Uterus (tissue), 4 donors: ENCODE measurements around the gene KRT7. TPM values are rescaled to one million over a fixed set of nuclear protein-coding genes. Genes with fewer than 3 reads are reported as not detected.
A peak's percentile ranks its signal among the peaks of the same experiment; 100 is the strongest.

ENCODE experiments used
- DNase-seq, 2 donors: peaks; one replicate each; pipeline ENCODE4 v3.0.0-alpha.2; 2019 to 2020
- H3K27ac ChIP-seq, 2 donors: fragments of 200-600 bp; sonication (generic); 1 replicate in 1 of 2; 2 replicates in 1 of 2; pipeline ENCODE4 v1.5.1; 2016 to 2018
- H3K27me3 ChIP-seq, 2 donors: fragments of 200-600 bp; sonication (generic); one replicate each; pipeline ENCODE4 v1.5.1; 2018 to 2019; ENCODE audit warnings: control low read depth in 1 of 2
- H3K36me3 ChIP-seq, 2 donors: fragments of 200-600 bp; sonication (generic); one replicate each; pipeline ENCODE4 v1.5.1; 2019; ENCODE audit warnings: control low read depth in 1 of 2
- H3K4me1 ChIP-seq, 2 donors: fragments of 200-600 bp; sonication (generic); one replicate each; pipeline ENCODE4 v1.5.1; 2018 to 2019; ENCODE audit warnings: control low read depth in 1 of 2
- H3K4me3 ChIP-seq, 2 donors: fragments of 200-600 bp; sonication (generic); 1 replicate in 1 of 2; 2 replicates in 1 of 2; pipeline ENCODE4 v1.5.1; 2018 to 2019; ENCODE audit warnings: mild to moderate bottlenecking in 1 of 2
- H3K9me3 ChIP-seq, 2 donors: fragments of 200-600 bp; sonication (generic); one replicate each; pipeline ENCODE4 v1.5.1; 2019; ENCODE audit warnings: control low read depth in 1 of 2
- POLR2A ChIP-seq, 2 donors: fragments of 450-650 bp; IDR thresholded peaks; one replicate each; pipeline ENCODE4 v1.6.1; 2016; ENCODE audit warnings: antibody characterized with exemption in 2 of 2, mild to moderate bottlenecking in 1 of 2, moderate library complexity in 1 of 2
- intact Hi-C: fragments of 100-400 bp; cut with DNase I; formaldehyde crosslinking; loops from one replicate; pipeline ENCODE4 v1.15.1; 2023; ENCODE audit warnings: low total_unique reads
- total RNA-seq, 4 donors: library from RNA; depleted of rRNA in 3 of 4; stranded (reverse); fragments of >200 nt in 3 of 4; gene quantifications; one replicate each; pipeline versions ENCODE4 v1.1.0 to v1.2.4, GENCODE V29; 2014 to 2023
- TF ChIP-seq, protein P1 (sequence below), 4 experiments: fragments of 200-600 bp in 2 of 4; fragments of 450-650 bp in 2 of 4; sonication (generic) in 2 of 4; IDR thresholded peaks; one replicate each; pipeline ENCODE4 v1.5.1; 2016 to 2019; ENCODE audit warnings: antibody characterized with exemption in 4 of 4, mild to moderate bottlenecking in 2 of 4, moderate library complexity in 1 of 4
- donor health status: DM: yes; HTN: yes; CAD: no.

The KRT7 gene
- total RNA-seq, 4 donors from 2014 or later, result 2.1 to 51.2 (median 5.1) TPM; not detected in 1

DNA sequence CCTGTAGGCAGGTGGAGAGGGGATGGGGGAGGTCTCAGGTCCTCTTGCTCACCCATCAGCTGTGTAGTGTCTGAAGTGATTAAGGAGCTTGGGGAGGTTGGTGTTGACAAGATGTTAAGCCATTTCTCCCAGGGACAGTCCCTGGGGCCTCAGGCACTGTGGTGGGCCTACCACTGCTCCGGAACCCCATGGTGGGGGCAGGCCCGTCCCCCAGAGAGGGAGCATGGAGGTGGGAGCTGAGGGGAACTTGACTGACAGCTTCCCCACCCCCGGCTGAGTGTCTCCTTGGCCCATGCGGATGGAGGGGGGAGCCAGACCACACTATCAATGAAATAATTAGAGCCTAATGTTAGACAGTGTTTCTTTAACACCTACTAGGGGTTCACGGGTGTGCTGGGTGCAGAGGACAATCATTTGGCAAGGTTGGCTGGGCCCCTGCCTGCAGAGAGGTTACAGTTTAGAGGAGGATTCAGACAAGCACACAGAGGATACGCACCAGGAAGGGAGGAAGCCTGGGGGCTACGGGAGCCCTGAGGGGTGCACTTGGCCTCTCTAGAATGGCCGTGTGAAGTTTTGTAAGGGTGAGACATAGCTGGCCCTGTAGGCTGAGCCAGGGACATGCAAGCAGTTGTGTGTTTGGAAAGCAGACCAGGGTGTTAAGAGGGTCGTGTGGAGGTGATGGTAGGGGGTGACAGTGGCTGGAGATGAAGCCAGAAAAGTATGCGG lies 22.0 kb upstream of the KRT7 start:
- H3K4me1 ChIP-seq, result peaks cover 0 to 4% of the 10 kb centered on the region in 2 donors
- no peak overlapping the region for H3K4me3 ChIP-seq
- no peak overlapping the region for H3K27ac ChIP-seq
- H3K36me3 ChIP-seq, result no peaks in the 10 kb centered on the region
- TF ChIP-seq POLR2A (IDR thresholded peaks at IDR 0.05), result no peak
- TF ChIP-seq, protein P1, sequence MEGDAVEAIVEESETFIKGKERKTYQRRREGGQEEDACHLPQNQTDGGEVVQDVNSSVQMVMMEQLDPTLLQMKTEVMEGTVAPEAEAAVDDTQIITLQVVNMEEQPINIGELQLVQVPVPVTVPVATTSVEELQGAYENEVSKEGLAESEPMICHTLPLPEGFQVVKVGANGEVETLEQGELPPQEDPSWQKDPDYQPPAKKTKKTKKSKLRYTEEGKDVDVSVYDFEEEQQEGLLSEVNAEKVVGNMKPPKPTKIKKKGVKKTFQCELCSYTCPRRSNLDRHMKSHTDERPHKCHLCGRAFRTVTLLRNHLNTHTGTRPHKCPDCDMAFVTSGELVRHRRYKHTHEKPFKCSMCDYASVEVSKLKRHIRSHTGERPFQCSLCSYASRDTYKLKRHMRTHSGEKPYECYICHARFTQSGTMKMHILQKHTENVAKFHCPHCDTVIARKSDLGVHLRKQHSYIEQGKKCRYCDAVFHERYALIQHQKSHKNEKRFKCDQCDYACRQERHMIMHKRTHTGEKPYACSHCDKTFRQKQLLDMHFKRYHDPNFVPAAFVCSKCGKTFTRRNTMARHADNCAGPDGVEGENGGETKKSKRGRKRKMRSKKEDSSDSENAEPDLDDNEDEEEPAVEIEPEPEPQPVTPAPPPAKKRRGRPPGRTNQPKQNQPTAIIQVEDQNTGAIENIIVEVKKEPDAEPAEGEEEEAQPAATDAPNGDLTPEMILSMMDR (IDR thresholded peaks at IDR 0.05), result no peak
- peak in 1 of 2 donors; percentile 8 for DNase-seq
- no peaks in the 10 kb centered on the region for H3K27me3 ChIP-seq
- intact Hi-C loops, result loop anchor here (5.0 kb wide), 1 partner anchor 54 kb away; no protein-coding TSS in a partner anchor
- H3K9me3 ChIP-seq, result no peaks in the 10 kb centered on the region

DNA sequence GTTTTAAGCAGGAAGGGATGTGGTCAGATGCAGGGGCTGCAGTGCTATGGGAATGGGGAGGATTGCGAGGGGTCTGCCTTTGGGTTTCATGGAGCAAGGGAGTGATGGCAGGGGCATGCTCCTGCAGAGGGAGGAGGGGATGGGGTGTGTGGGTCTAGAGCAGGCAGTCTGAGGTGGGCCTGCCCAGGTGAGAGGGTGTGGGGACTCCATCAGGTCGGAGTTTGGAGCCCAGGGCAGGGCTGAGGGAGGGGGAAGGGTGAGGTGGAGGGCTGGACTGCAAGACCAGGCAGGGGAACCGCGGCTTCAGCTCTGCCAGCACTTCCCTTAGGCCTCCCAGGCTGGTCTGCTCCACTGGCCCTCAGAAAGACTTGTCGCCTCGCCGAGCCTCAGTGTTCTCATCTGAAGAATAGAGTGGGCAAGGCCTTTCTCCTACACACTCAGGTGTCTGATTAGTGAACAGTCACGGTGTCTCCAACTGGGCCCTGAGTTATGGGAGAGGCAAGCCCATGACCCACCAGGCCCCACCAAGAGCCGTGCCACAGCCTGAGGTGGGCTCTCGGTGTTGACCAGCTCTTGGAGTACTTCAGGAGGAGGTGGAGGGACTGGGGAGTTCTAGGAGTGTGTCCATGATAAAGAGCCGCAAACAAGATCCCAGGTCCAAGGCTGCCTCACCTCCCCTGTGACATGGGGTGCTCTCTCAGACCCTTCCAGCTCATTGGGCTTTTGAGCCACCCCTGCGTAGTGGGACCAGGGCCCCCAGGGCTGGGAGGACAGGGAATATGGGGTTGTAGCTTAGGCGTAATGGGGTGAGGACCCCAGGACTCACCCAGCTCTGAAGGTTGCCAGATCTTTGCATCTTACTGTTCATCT lies 21.1 kb upstream of the KRT7 start:
- intact Hi-C loops, result loop anchor here (5.0 kb wide), 1 partner anchor 55 kb away; no protein-coding TSS in a partner anchor
- H3K4me3 ChIP-seq, result no peak overlapping the region
- H3K9me3 ChIP-seq, result no peaks in the 10 kb centered on the region
- TF ChIP-seq, protein P1 (IDR thresholded peaks at IDR 0.05), result no peak
- no peak for TF ChIP-seq POLR2A (IDR thresholded peaks at IDR 0.05)
- no peak overlapping the region for H3K27ac ChIP-seq
- no peaks in the 10 kb centered on the region for H3K36me3 ChIP-seq
- no peak for DNase-seq
- no peaks in the 10 kb centered on the region for H3K27me3 ChIP-seq
- H3K4me1 ChIP-seq, result peaks cover 0 to 4% of the 10 kb centered on the region in 2 donors

DNA sequence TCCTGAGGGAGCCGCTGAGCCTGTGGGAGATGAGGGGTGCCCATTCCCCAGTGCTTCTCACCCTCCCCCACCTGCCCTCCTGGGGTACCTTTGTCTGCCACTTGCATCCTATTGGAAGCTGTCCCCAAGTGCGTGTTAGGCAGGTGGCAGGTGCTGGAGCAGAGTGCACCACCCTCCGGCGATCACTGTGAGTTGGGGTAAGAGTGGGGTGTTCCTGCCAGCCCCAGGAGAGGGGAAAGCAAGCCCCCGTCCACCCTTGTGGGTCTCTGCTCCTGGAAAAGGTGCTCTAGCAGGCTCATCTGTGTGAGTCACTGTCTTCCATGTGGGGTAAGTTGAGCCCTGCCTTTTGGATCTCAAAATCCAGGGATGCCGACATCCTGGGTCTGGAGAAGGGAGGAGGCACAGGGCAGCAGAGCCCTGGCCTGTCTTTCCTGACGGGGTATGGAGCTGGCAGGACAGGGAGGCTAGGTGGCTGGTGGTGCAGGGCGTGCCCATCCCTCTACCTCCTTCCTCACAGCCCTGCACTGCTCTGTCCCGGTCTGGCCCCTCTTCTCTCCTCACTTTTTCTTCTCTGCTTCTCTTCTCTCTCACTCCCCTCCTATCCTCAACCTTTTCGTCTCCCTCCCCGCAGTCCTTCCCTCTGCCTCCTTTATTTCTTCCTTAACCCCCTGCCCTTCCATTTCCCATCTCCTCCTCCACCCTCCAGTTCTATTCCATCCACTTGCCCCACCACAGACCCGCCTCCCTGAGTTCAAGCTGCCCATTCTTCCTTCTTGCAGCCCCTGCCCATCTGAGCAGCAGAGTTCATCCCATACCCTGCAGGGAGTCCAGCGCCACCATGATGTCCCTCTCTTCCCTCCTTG lies 20.1 kb upstream of the KRT7 start:
- no peak overlapping the region for H3K27ac ChIP-seq
- no peak overlapping the region for H3K4me3 ChIP-seq
- H3K9me3 ChIP-seq, result no peaks in the 10 kb centered on the region
- TF ChIP-seq, protein P1 (IDR thresholded peaks at IDR 0.05), result no peak
- TF ChIP-seq POLR2A (IDR thresholded peaks at IDR 0.05), result no peak
- no peaks in the 10 kb centered on the region for H3K27me3 ChIP-seq
- no peak for DNase-seq
- intact Hi-C loops, result loop anchor here (5.0 kb wide), 1 partner anchor 56 kb away; no protein-coding TSS in a partner anchor
- H3K4me1 ChIP-seq, result peaks cover 0 to 4% of the 10 kb centered on the region in 2 donors
- no peaks in the 10 kb centered on the region for H3K36me3 ChIP-seq

DNA sequence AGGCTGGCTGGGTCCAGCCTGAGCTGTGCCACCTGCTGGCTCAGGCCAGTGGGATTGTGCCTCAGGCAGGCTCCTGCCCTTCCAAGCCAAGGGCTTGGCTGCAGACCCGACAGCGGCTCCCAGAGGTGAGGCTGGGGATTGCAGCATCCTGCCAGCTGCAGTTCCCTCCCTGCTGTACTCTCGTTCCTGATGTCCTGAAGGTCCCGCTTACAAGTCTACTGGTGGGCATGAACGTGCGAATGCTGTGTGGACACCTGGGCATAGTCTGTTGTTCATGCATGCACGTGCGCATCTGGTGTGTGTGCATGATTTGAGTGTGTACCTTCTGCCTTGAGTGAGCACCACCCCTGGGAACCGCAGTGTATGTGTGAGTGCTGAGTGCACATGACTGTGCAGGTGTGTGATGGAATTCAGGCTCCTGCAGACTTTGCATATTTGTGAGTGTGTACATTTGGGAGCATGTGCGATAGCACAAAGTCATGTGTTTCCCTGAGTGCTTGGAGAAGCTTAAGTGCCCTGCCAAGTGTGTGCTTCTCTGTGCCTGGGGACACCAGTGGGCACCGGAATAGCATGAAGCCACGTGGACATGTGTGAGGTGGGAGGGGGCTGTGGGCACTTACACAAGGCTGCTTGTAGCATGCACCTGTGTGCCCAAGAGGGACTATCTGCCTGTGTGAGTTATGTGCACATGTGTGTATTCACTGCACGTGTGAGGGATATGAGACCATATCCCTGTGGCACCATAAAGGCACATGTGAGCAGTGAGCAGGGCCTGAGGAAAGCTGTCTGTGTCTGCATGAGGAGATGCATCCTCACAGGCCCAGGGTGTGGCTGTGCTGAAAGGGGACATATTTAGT lies 19.3 kb upstream of the KRT7 start:
- Histone ChIP-seq H3K4me3 (no peak overlapping the region), H3K4me1 (peaks cover 0 to 4% of the 10 kb centered on the region in 2 donors), H3K27me3 (no peaks in the 10 kb centered on the region), H3K36me3 (no peaks in the 10 kb centered on the region), H3K9me3 (no peaks in the 10 kb centered on the region), H3K27ac (no peak overlapping the region)
- peak in 1 of 2 donors; percentile 59 for DNase-seq
- intact Hi-C loops, result loop anchor here (5.0 kb wide), 1 partner anchor 56 kb away; no protein-coding TSS in a partner anchor
- TF ChIP-seq, protein P1 (IDR thresholded peaks at IDR 0.05), result peak; percentile 73 to 96 (median 88)
- TF ChIP-seq POLR2A (IDR thresholded peaks at IDR 0.05), result no peak
